K562 (cell line): ENCODE data around the gene KCNQ4. TPM values are rescaled to one million over a fixed set of nuclear protein-coding genes. Genes with fewer than 3 reads are reported as not detected.

Experiments used
- CEBPG ChIP-seq, 3 experiments: fragments of 200-800 bp in 1 of 3; sonication (Bioruptor generic) in 1 of 3; sonication (generic) in 1 of 3; formaldehyde crosslinking in 1 of 3; IDR thresholded peaks in 2 of 3; conservative IDR thresholded peaks in 1 of 3; 2 replicates each; pipeline versions ENCODE4 v1.6.1 to v1.8.0; 2016 to 2022; ENCODE audit warnings: missing compliant biosample characterization in 2 of 3, missing genetic modification characterization in 2 of 3, mild to moderate bottlenecking in 1 of 3, missing genetic modification reagents in 1 of 3
- E2F1 ChIP-seq: sonication (generic); formaldehyde crosslinking; IDR thresholded peaks from 2 replicates; pipeline ENCODE4 v1.8.1; 2023; ENCODE audit warnings: mild to moderate bottlenecking, missing genetic modification reagents, moderate library complexity
- HMG20B ChIP-seq: fragments of 250-450 bp; sonication (Bioruptor Pico); IDR thresholded peaks from 2 replicates; pipeline ENCODE4 v1.5.0; 2021; ENCODE audit warnings: mild to moderate bottlenecking
- POLR2G ChIP-seq: fragments of 200-400 bp; formaldehyde crosslinking; IDR thresholded peaks from 2 replicates; pipeline ENCODE4 v1.6.1; 2017; ENCODE audit warnings: low read depth, mild to moderate bottlenecking, antibody characterized with exemption, low read length, moderate library complexity
- POLR2H ChIP-seq: IDR thresholded peaks from 2 replicates; pipeline ENCODE4 v1.6.1; 2016; ENCODE audit warnings: missing genetic modification characterization, low read depth, mild to moderate bottlenecking, control low read depth, missing compliant biosample characterization, moderate library complexity
- PTRF ChIP-seq: fragments of 450-650 bp; IDR thresholded peaks from 2 replicates; pipeline ENCODE4 v1.6.1; 2016; ENCODE audit warnings: mild to moderate bottlenecking, missing genetic modification characterization, missing compliant biosample characterization
- RB1 ChIP-seq: fragments of 450-650 bp; IDR thresholded peaks from 2 replicates; pipeline ENCODE4 v1.6.1; 2017; ENCODE audit warnings: low read depth, mild to moderate bottlenecking
- TRIM24 ChIP-seq, 2 experiments: fragments of 450-650 bp; IDR thresholded peaks; 2 replicates each; pipeline ENCODE4 v1.6.1; 2016
- ZBTB40 ChIP-seq, 2 experiments: fragments of 450-650 bp in 1 of 2; sonication (generic) in 1 of 2; formaldehyde crosslinking in 1 of 2; IDR thresholded peaks; 2 replicates each; pipeline versions ENCODE4 v1.7.1 to v1.9.0; 2016 to 2022; ENCODE audit warnings: inconsistent platforms in 1 of 2, mild to moderate bottlenecking in 1 of 2, missing genetic modification reagents in 1 of 2
- ZC3H11A ChIP-seq: IDR thresholded peaks from 2 replicates; pipeline ENCODE4 v1.6.1; 2012; ENCODE audit warnings: low read depth, low read length, improper control_type of control experiment
- ZNF165 ChIP-seq: fragments of 250-450 bp; sonication (Bioruptor Pico); IDR thresholded peaks from 2 replicates; pipeline ENCODE4 v1.4.0; 2020; ENCODE audit warnings: borderline replicate concordance
- ZNF518B ChIP-seq: fragments of 250-450 bp; sonication (Bioruptor Pico); IDR thresholded peaks from 2 replicates; pipeline ENCODE4 v1.5.0; 2021; ENCODE audit warnings: mild to moderate bottlenecking, moderate library complexity
- polyA plus RNA-seq, 8 experiments: library from polyadenylated mRNA; depleted of rRNA in 4 of 8; stranded (reverse) in 5 of 8; unstranded in 3 of 8; fragments of >200 nt; fragmentation: Nextera tagmentation in 2 of 8; fragmentation: Illumina TruSeq in 1 of 8; extraction: Ambion mirVana in 2 of 8; extraction: Trizol in 1 of 8; gene quantifications; 2 replicates each; pipeline versions ENCODE4 v1.2.1 to v1.2.3, GENCODE V29; 2011 to 2014; ENCODE audit warnings: inconsistent platforms in 1 of 8, missing spikeins in 1 of 8
- total RNA-seq, 7 experiments: library from RNA; depleted of rRNA in 6 of 7; stranded (reverse); fragments of >200 nt in 6 of 7; fragmentation: Illumina TruSeq in 2 of 7; extraction: Trizol in 2 of 7; gene quantifications; 2 replicates each; pipeline versions ENCODE4 v1.2.1 to v1.2.3, GENCODE V29; 2011 to 2021; ENCODE audit warnings: low replicate concordance in 1 of 7

The KCNQ4 gene
- total and polyA plus RNA-seq, 9 of the 15 experiments (the other 6 are each of a cell fraction or from before 2014, with no cell fraction given): 0.07 to 4.1 (median 0.79) TPM

GRCh38 chr1:40784141-40784770, 669 bp downstream of the KCNQ4 start (continued):
- TF ChIP-seq ZNF518B (CRISPR knock-in tag) (no peak), E2F1 (CRISPR knock-in tag) (no peak), RB1 (peak; percentile 61), ZC3H11A (no peak), TRIM24 (IDR thresholded peaks at IDR 0.05) (0 out of 4 replicates have a peak, but pooled peaks of 1 of the 2 experiments have one; percentile 16), POLR2H (tag) (no peak), POLR2G (peak; percentile 49), PTRF (tag) (no peak), ZBTB40 (IDR thresholded peaks at IDR 0.05) (peak; percentile 46; the same call in 1 of the 2 replicates), ZBTB40 (CRISPR knock-in tag; IDR thresholded peaks at IDR 0.05) (no peak), HMG20B (CRISPR knock-in tag) (no peak), CEBPG (CRISPR knock-in tag; IDR thresholded peaks at IDR 0.05) (no peak), CEBPG (tag; conservative IDR thresholded peaks at IDR 0.05 in 1 of 2, IDR thresholded peaks at IDR 0.05 in 1 of 2) (no peak), ZNF165 (no peak)
